IPS-NIHi7 (cell line): ENCODE measurements around the gene ATR.
"Not testable (repeated sequence)": the region's sequence is repeated elsewhere in the genome, so short reads cannot be mapped to it uniquely, and the experiment has no call there.

Experiments
- DNase-seq: peaks from one replicate; pipeline ENCODE4 v3.0.0; 2012; ENCODE audit warnings: mixed read lengths; ENCODE audit errors: extremely low spot score

ATR gene

DNA sequence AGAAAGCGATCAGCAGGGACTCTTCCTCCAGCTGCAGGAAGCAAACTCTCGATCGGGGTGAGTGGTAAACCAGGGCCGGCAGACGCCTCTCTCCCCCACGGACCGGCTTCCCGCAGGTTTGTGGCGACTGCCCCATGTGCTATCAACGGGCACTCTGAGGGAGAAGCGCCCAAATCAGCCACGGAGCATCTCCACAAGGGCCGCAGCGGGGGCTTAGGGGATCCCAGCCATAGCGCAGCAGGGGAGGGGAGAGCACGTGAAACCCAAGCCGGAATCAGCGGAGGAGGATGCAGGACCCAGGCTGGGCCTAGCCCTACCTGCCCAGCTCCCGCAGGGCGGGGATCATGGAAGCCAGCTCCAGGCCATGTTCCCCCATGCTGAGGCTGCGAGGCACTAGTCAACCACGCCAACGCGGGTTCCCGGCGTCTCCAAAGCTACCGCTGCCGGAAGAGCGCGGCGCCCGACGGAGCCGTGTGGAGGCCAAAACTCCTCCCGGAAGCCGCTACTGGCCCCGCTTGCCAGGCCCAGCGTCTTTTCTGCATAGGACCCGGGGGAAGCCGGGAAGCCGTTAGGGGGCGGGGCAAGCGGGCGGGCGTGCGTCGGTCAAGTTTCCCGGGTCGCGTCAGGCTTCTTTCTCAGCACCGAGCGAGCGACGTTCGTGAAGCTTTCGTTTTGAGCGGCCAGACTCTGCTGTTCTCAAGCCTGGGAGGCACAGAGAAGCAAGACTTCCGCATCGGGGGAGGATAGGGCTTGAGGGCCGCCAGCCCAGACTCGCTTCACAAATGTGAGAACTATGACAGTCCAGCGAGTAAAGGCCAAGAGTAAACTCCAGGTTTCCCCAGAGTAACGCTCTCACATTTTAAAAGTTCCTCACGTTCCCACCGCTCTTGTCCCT lies at the start of gene ATR:
TSS of gene ATR (minus strand) at position 405 of the 895 bp plus-strand sequence. CDS start at position 376, 29 bp downstream.
- DNase-seq = peak; percentile 94

DNA sequence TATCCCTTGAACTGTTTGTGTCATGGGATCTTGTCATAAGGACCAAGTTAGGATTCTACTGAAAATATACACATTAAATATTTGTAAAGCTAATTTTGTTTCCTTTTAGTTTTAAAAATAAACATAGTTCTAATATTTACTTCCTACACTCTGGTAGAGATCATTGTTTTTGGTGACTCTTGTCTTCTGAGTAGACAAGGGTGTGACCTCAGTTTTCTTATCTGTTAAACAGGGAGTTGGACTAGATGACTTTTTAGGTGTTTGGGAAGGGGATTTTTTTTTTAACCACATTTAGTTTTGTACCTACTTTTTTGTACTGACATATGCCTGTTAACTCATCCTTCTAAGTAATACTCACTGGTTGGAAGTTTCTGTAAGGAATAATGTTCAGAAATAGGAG lies 48.4 kb upstream of the ATR start:
- no peak for DNase-seq

DNA sequence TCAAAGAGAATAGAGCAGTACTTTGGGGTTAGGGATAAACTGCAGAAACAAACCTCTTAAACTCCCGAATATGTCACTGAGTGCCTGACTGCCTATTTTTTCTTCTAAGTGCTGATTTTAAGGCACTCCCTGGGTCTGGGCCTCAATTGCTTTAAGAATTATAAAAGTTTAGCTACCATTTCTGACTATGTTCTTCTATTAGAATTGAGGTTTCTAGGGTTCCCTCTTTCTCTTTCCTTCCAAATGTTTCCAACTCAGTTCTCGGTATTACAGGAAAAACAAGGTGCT lies 46.6 kb upstream of the ATR start:
- DNase-seq = no peak

DNA sequence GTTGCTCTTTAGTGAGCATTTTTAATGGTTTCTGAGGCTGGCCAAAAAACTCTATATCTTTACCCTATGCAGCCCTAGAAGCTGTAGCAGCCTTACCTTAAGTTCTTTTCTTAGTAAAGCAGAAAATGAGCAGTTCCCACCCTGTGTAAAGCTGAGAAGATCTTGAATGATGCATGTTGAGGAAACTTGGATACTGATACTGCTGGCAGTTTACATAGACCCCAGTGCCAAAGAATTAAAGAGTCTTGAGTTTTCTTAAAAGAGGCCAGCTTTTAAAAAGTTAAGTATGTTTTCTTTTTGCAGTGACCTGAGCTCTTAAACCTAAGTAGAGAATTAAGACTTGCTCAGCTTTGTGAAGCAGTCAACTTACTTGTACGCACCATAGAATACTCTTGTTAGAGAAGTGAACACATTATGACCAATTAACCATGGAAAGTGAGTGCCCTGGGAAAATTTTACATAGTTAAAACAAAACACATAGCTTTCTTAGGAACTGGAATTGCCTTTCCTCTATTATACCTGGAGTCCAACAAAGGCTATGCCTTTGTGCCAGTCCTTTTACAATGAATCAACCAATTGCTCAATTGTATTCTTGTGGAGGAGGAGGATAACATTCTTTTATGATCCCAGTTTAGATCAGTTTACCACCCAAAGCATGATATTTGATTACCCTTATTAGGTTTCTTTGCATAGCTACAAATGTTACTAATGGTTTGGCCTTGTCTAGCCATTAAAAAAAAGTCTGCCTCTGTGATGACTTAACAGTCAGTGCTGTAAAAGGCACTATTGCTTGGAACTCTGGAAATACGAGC lies 46.0 kb upstream of the ATR start:
- no peak for DNase-seq

DNA sequence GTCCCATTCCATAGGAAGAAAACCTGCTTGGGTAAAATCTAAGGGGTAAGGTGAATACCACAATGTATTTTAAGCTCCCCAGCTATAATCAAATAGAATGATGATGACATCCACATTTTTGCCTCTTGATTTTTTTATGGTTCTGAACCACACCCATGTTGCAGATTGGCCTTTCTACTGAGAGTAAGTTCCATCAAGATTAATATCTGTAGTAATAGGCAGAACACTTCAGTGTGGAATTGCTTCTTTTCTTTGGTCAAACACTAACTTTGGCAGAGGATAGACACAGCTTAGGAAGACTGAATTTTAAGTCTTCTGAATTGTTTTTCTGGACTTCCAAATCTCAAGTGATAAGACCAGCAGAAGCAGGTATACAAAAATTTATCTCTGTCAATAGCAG lies 44.7 kb upstream of the ATR start:
- DNase-seq = no peak

DNA sequence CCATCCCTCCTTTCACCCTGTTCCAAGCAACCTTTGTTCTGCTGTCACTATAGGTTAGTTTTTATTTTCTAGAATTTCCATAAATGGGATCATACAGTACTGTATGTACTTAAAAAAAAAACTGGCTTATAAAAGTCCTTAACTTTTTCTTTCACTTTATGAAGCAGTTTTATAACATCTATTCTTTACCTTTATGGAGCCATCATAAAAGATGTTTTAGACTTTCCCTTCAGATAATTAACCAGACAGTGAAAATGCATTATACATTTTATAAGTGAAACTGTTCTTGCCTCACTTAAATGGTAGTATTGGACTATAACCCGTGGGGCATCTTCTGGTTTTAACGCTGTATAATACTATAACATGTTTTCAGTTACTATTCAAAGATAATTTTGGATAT lies 43.9 kb upstream of the ATR start:
- no peak for DNase-seq

DNA sequence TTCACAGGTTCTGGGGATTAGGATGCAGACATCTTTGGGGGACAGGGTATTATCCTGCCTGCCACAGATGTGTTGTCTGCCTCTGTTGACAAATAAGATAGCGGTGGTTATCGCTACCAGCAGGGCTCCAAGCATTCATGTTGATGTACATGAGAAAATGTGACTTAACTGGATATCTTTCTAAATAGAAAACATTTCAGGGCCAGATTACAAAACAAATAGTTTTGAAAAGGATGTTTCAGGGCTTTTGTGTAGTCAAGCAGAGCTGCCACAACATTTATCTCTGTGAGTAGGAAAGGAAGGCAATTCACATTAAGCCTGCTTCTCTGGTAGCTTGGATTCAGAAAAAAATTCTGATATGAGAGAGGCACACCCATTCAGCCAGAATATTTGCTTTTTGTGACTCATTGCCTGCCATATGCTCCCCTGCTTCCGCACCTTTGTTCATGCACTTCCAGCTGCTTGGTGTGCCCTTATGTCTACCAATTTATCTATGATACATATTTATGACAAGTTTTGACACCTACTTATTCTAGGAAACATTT lies 40.5 kb upstream of the ATR start:
- DNase-seq = no peak

DNA sequence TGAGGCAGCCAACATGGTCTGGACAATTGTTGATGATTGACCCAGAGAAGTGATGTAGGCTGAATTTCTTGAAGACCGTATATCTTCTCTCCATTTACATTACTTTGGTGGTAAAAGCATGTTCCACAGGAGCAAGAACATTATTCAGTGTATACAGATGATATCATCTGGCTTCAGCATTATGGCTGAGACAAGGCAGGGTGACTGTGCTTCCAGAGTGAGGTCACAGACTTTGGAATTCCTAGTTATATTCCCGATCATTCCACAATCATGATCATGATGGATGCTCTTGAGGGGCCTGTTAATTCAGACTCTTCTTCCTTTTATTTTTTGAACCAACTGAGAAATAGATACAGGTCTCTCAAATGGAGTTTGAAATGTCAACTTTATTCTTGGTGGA lies 36.6 kb upstream of the ATR start:
- DNase-seq = no peak

DNA sequence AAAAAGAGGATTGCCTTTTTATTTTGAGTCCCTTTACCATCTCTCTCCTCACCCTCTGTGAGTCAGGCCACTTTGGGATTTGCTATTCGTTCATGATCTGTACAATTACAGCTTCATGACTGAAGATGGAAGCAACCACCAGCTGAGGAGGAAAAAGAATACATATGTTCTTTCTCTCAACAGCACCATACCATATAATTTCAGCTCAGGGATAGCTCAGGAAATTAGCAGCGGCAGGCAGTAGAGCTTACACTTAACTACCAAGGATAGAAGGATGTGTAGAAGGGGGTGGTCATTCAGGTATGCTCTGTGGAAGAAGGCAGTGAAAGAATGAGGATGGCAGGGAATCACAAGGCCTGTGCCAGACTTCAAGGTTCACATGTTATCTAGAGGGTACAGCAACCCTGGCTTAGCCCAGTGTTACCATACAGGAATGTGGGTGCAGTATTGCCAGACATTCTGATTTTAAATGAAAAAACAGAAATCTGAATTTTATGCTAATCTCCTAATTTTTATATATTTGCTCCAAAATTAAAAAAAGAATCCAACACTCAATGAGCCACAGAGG lies 35.6 kb upstream of the ATR start:
- DNase-seq = no peak

DNA sequence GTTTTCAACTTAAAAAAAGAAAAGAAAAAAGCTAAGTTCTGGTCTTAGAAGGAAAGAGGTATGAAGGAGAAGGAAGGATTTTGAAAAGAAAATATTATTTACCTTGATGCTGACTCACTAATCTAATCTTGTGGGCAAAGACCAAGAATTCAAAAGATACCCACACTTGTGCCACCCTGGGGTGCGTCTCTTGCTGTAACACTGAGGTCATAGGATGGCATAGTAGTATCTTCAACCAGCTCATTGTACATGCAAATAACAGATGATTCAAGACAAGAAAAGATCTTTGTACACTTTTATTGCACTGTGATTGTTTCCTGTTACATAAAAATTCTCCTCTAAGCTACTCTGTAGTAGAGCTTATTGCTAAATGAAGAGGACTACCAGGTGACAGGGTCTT lies 35.0 kb upstream of the ATR start:
- DNase-seq = no peak

DNA sequence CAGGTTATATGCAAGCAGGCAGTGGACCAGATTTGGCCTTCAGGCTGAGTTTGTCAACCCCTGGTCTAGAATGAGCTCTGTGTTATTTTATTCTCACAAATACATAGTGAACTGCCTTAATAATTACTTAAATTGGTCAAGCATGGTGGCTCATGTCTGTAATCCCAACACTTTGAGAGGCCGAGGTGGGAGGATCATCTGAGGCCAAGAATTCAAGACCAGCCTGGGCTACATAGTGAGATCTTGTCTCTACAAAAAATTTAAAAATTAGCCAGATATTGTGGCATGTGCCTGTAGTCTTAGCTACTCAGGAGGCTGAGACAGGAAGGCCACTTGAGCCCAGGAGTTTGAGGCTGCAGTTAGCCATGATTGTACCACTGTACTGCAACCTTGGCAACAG lies 32.7 kb upstream of the ATR start:
- no peak for DNase-seq

DNA sequence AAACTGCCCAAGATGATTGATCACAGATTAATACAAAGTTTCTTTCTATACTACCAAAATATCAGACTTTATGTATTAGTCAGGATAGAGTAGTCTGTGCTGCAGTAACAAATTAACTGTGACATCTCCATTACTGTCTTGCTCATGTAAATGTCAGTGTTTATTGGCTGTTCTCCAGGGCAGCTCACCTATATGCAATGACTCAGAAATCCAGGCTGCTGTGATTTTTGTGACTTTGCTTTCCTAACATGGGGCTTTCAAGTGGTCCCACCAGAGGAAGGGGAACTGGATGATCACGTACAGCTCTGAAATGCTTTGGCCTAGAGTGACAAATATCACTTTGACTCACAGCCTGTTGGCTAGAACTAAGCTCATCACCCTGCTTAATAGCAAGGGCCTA lies 30.6 kb upstream of the ATR start:
- no peak for DNase-seq

DNA sequence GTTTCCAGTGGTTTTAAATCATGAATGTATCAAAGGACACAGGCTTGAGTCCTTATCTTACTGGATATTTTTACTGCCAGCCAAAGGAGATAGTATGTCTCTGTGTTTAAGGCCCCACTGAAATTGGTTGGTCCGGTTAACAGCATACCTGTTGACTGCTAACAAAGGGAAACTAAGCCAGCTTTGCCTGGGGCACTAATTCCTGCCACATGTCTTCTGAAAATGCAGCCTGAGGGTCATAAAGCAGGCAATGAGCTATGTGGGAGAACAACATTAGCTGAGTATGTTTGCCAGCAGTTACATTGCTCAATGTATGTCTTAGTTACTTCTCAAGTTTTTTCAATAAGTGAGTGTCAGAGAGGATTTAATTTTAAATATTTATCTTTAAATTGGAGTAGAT lies 30.1 kb upstream of the ATR start:
- DNase-seq = no peak

DNA sequence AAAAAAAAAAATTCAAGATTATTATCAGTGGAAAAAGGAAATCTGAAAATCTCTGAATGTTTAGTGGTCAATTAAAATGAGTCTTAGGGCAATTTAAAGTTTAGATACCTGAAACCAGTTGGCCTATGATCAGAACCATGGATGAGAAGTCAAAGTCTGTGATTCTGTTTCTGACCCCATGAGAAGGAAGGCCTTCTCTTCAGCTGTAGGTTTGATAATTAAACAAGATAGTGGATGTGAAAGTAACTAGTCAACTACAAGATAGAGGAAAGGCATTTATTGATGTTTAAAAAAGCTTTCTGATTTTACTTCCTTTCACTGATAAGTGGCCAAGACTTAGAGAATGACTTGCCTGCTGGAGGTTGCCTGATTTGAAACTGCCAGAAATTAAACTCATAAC lies 26.4 kb upstream of the ATR start:
- DNase-seq = no peak

DNA sequence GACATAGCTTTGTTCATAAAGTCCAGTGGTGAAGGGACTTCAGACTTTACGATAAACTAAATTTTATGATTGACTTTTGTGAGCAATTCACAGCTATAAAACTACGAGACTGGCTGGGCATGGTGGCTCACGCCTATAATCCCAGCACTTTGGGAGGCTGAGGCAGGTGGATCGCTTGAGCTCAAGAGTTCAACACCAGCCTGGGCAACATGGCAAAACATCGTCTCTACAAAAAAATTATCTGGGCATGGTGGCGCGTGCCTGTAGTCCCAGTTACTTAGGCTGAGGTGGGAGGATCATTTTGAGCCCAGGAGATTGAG lies 24.8 kb upstream of the ATR start:
- DNase-seq = not testable (repeated sequence)

DNA sequence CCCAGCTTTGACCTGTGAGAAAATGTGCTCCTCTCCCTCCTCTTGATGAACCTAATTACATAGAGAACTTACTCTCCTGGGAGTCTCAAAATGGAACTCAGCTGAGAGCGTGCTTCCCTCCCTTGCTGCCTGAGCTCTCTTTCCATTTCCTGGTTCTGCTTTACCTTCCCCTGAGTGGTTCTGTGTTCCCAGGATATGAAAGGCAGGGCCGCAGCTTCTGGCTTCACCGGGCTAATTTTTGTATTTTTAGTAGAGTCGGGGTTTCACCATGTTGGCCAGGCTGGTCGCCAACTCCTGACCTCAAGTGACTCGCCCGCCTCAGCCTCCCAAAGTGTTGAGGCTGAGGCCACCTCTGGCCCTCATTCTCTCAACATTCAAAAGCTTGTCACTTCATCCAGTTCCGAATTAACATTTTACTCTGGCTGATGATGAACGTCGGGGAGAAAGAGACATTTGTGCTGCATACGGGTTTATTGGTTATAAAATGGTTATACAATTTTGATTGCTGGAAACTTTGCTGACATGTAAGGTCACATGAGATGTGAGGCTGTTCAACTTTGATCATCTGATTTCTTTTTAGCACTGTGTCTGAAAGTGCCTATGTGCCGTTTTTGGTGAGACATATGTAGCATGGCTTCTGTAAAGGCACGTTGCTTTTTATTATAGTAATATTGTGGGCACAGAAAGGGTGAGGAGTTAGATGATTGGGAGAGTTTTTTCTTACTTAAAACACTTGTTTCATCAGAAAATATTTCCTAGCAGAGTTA lies 24.3 kb upstream of the ATR start:
- DNase-seq = no peak

DNA sequence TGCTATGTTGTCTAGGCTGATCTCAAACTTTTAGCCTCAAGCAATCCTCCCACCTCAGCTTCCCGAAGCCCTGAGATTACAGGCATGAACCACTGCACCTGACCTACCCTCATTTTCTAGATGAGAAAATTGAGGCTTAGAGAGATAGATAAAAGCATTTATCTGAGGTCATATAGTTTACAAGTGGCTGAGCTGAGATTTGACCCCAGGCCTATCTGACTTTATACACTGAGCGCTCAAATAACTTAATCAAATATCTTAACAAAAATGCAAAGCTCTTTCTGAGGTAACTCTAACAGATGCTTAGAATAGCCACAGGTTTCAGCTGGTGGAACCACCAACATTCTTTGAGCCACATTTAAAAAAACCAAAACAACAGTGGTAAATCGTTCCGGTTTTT lies 23.2 kb upstream of the ATR start:
- DNase-seq = no peak

DNA sequence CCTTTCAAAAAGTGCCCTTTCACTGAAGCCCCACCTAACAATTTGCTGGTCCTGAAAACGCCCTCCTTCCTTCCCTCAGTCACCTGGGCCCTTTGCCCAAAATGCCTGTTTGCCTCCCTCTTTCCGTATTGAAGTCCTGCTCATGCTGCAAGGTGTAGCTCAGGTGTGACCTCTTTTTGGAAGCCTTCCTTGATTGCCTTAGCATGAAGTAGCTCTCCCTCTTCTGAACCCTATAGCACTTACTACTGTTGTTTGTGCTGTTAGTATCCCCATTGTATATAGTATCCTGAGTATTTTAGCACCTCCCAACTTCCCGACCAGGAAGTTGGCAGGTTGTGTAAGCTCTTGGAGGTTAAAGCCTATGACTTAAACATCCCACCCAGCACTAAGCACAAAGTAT lies 19.4 kb upstream of the ATR start:
- no peak for DNase-seq

DNA sequence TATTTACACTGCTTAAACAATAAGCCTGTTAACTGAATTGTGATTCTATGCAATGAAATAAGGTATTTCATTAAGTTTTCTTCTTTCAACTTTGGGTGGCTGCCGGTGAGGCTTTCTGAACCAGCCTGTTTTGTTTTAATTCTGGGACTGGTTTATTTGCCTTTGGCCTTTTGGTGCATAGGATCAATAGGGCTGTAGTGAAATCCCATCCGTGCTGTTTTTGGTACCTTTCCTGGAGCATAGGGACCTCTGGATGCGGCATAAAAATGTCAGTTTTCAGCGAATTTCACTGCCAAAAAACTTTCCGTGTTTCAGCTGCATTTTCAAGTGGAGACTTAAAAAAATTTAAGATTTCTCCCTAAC lies 18.2 kb upstream of the ATR start:
- no peak for DNase-seq

DNA sequence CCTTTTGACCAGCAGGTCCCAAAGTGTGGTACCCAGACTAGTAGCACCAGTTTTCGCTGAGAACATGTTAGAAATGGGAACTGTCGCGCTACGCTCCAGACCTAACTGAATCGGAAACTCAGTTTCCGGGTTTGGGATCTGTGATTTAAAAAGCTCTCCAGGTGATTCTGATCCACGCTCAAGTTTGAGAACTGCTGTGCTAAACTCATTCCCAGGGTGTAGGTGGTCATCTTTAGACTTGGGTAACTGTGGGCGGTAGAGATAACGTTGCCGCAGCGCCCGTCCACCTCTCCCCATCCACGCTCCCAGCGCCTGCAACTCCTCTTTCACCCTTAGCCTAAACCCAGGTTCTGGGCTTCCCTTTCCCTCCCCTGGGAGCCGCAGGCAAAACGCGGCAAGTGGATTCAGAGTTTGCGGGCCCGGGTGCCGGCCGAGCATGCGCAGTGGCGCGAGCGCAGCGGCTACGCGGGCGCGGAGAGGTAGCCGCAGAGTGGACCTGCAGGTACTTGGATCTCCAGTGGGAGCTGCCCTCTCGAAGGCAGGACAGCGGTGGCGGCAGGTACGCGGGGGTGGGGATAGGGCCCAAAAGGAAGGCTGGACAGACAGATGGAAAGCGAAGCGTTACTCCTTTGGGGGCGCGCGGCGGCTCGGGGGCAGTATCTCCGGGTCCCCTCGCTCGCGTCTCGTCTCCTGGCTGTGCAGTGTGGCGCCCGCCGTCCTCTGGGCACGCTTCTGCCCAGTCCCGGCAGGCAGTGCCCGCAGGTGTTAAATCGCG lies 17.6 kb upstream of the ATR start, which contains the start of gene PLS1:
TSS of gene PLS1 (plus strand) at position 443 of the 775 bp plus-strand sequence. CDS start 67,845 bp downstream, outside the sequence.
- peak; percentile 98 for DNase-seq

DNA sequence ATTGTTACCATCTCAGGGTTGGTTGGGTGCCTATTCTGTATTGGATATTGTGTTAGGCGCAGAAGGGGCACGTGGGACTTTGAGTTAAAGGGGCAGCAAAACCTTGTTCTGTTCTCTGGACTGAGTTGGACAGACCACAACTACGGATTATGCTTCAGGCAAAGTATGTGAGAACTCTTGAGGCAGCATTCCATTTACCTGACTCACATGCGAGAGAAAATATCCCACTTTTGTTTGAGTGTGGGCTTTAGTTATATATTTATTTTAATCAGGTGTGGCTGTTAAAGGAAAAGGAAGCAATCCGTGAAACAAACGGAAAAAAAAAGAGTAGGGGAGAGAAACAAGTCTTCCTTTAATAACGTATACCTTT lies 17.0 kb upstream of the ATR start:
- DNase-seq = no peak
